ENCODE measurements around the gene MAN2B1. TPM values are rescaled to one million over a fixed set of nuclear protein-coding genes. Genes with fewer than 3 reads are reported as not detected.

The MAN2B1 gene
- total and polyA plus RNA-seq, 2 of the 13 experiments (the other 11 are each of a cell fraction or from before 2014, with no cell fraction given): 23.6 to 23.8 TPM

DNA sequence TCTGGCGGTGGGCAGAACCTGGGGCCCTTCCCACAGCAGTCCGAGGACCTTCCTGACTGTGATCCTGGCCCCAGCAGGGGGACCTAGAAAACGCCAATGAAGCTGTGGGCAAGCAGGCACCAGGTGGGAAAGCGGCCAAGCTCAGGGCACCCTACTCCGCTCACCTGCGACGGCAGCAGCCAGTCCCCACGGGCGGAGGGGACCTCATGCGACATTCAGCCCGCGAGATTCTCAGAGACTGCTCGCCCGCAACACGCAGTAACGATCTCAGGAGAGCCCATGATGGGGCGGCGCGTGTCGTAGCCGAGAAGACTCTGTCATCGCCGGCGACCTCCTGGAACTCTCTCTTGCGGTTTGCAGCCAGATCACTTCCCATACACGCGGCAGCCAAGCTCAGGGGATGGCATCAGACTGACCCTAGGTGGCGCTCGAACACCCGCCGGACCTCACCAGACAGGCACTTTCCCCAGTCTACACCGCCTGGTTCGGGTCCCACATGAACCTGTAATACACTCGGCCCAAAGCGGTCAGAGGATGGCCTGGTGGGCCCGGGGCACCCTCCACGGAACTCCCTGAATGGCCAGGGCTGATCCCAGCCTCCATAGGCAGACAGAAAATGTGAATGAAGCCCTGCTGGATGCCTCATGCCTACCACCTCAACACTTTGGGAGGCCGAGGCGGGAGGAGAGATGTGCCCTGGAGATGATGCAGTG is 26.5 kb downstream of the MAN2B1 start (continued):
- TF ChIP-seq, protein P1, sequence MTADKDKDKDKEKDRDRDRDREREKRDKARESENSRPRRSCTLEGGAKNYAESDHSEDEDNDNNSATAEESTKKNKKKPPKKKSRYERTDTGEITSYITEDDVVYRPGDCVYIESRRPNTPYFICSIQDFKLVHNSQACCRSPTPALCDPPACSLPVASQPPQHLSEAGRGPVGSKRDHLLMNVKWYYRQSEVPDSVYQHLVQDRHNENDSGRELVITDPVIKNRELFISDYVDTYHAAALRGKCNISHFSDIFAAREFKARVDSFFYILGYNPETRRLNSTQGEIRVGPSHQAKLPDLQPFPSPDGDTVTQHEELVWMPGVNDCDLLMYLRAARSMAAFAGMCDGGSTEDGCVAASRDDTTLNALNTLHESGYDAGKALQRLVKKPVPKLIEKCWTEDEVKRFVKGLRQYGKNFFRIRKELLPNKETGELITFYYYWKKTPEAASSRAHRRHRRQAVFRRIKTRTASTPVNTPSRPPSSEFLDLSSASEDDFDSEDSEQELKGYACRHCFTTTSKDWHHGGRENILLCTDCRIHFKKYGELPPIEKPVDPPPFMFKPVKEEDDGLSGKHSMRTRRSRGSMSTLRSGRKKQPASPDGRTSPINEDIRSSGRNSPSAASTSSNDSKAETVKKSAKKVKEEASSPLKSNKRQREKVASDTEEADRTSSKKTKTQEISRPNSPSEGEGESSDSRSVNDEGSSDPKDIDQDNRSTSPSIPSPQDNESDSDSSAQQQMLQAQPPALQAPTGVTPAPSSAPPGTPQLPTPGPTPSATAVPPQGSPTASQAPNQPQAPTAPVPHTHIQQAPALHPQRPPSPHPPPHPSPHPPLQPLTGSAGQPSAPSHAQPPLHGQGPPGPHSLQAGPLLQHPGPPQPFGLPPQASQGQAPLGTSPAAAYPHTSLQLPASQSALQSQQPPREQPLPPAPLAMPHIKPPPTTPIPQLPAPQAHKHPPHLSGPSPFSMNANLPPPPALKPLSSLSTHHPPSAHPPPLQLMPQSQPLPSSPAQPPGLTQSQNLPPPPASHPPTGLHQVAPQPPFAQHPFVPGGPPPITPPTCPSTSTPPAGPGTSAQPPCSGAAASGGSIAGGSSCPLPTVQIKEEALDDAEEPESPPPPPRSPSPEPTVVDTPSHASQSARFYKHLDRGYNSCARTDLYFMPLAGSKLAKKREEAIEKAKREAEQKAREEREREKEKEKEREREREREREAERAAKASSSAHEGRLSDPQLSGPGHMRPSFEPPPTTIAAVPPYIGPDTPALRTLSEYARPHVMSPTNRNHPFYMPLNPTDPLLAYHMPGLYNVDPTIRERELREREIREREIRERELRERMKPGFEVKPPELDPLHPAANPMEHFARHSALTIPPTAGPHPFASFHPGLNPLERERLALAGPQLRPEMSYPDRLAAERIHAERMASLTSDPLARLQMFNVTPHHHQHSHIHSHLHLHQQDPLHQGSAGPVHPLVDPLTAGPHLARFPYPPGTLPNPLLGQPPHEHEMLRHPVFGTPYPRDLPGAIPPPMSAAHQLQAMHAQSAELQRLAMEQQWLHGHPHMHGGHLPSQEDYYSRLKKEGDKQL (CRISPR knock-in tag; IDR thresholded peaks at IDR 0.05; ENCODE audit: low read depth): no peak
- TF ChIP-seq CENPT (CRISPR knock-in tag; IDR thresholded peaks at IDR 0.05; ENCODE audit: low read depth) (no peak), JDP2 (CRISPR knock-in tag; IDR thresholded peaks at IDR 0.05; ENCODE audit: borderline replicate concordance) (no peak), SP140L (CRISPR knock-in tag; IDR thresholded peaks at IDR 0.05; ENCODE audit: borderline replicate concordance) (no peak), ISX (CRISPR knock-in tag; conservative IDR thresholded peaks at IDR 0.05) (no peak), ZBTB3 (CRISPR knock-in tag; IDR thresholded peaks at IDR 0.05; ENCODE audit: borderline replicate concordance, low read depth) (no peak), NCOR1 (IDR thresholded peaks at IDR 0.05; ENCODE audit: borderline replicate concordance, low read length) (no peak), ZFP41 (CRISPR knock-in tag; IDR thresholded peaks at IDR 0.05; ENCODE audit: borderline replicate concordance) (no peak), ZNF441 (CRISPR knock-in tag; IDR thresholded peaks at IDR 0.05; ENCODE audit: borderline replicate concordance) (no peak), HNF4A (CRISPR knock-in tag; IDR thresholded peaks at IDR 0.05) (no peak), ZNF354B (CRISPR knock-in tag; IDR thresholded peaks at IDR 0.05) (no peak), NCOA1 (CRISPR knock-in tag; IDR thresholded peaks at IDR 0.05) (no peak), ZNF207 (IDR thresholded peaks at IDR 0.05; ENCODE audit: borderline replicate concordance) (no peak), ZNF382 (CRISPR knock-in tag; IDR thresholded peaks at IDR 0.05; ENCODE audit: borderline replicate concordance) (no peak)
- TF ChIP-seq, protein P2, sequence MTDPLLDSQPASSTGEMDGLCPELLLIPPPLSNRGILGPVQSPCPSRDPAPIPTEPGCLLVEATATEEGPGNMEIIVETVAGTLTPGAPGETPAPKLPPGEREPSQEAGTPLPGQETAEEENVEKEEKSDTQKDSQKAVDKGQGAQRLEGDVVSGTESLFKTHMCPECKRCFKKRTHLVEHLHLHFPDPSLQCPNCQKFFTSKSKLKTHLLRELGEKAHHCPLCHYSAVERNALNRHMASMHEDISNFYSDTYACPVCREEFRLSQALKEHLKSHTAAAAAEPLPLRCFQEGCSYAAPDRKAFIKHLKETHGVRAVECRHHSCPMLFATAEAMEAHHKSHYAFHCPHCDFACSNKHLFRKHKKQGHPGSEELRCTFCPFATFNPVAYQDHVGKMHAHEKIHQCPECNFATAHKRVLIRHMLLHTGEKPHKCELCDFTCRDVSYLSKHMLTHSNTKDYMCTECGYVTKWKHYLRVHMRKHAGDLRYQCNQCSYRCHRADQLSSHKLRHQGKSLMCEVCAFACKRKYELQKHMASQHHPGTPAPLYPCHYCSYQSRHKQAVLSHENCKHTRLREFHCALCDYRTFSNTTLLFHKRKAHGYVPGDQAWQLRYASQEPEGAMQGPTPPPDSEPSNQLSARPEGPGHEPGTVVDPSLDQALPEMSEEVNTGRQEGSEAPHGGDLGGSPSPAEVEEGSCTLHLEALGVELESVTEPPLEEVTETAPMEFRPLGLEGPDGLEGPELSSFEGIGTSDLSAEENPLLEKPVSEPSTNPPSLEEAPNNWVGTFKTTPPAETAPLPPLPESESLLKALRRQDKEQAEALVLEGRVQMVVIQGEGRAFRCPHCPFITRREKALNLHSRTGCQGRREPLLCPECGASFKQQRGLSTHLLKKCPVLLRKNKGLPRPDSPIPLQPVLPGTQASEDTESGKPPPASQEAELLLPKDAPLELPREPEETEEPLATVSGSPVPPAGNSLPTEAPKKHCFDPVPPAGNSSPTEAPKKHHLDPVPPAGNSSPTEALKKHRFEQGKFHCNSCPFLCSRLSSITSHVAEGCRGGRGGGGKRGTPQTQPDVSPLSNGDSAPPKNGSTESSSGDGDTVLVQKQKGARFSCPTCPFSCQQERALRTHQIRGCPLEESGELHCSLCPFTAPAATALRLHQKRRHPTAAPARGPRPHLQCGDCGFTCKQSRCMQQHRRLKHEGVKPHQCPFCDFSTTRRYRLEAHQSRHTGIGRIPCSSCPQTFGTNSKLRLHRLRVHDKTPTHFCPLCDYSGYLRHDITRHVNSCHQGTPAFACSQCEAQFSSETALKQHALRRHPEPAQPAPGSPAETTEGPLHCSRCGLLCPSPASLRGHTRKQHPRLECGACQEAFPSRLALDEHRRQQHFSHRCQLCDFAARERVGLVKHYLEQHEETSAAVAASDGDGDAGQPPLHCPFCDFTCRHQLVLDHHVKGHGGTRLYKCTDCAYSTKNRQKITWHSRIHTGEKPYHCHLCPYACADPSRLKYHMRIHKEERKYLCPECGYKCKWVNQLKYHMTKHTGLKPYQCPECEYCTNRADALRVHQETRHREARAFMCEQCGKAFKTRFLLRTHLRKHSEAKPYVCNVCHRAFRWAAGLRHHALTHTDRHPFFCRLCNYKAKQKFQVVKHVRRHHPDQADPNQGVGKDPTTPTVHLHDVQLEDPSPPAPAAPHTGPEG (CRISPR knock-in tag; IDR thresholded peaks at IDR 0.05): no peak
- TF ChIP-seq, protein P3, sequence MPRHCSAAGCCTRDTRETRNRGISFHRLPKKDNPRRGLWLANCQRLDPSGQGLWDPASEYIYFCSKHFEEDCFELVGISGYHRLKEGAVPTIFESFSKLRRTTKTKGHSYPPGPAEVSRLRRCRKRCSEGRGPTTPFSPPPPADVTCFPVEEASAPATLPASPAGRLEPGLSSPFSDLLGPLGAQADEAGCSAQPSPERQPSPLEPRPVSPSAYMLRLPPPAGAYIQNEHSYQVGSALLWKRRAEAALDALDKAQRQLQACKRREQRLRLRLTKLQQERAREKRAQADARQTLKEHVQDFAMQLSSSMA (CRISPR knock-in tag; IDR thresholded peaks at IDR 0.05): no peak

Measured in HepG2 (cell line).